K562 (cell line): ENCODE results near the gene SLC2A13. TPM values are rescaled to one million over a fixed set of nuclear protein-coding genes. Genes with fewer than 3 reads are reported as not detected.
"Not testable (repeated sequence)": the region's sequence is repeated elsewhere in the genome, so short reads cannot be mapped to it uniquely, and the experiment has no call there.

Source experiments
- ATAC-seq: fragments of 200-7000 bp; cut with Tn5 transposase; 3 replicates; pipeline ENCODE4 v1.9.1; 2020; ENCODE audit warnings: moderate library complexity
- BruUV-seq: library from RNA; stranded (reverse); fragments of 400-500 nt; replicated peaks from 2 replicates; lab custom pipeline; 2021; lab: Mats Ljungman, UMichigan
- CTCF ChIA-PET: fragments of 300-600 bp; formaldehyde crosslinking; extraction: SDS; loops from one replicate; lab custom pipeline; 2021; ENCODE audit warnings: low intra/inter-chr PET ratio; lab: Yijun Ruan, JAX
- POLR2A ChIA-PET: fragments of 300-600, 350-650 bp; sonication (Branson Sonifier 250); formaldehyde crosslinking; extraction: SDS; loops from one replicate; lab custom pipeline; 2021; ENCODE audit warnings: antibody characterized with exemption, inconsistent platforms; lab: Yijun Ruan, JAX
- DNase-seq, 4 experiments: peaks; one replicate each; pipeline versions ENCODE4 v3.0.0 to v3.0.0-alpha.2; 2011 to 2018; ENCODE audit warnings: low spot score in 3 of 4, mixed read lengths in 3 of 4; ENCODE audit errors: extremely low read depth in 1 of 4
- FAIRE-seq: peaks from 2 replicates; lab custom pipeline; 2011; peaks lifted over from hg19 to GRCh38; lab: Jason Lieb, UNC
- H2AFZ ChIP-seq: 2 replicates; pipeline ENCODE4 v1.6.0; 2011; ENCODE audit warnings: low read depth, low read length, control low read depth, inconsistent platforms
- H3K27ac ChIP-seq: fragments of 200-600 bp; 3 replicates; pipeline ENCODE4 v1.8.0; 2011; ENCODE audit warnings: low read depth, mild to moderate bottlenecking, control low read depth, inconsistent platforms, low read length, moderate library complexity, mixed read lengths; ENCODE audit errors: extremely low read depth
- H3K27me3 ChIP-seq, 2 experiments: fragments of 300-600 bp in 1 of 2; 2 replicates in 1 of 2; 3 replicates in 1 of 2; pipeline versions ENCODE4 v1.6.0 to v1.8.0; 2011; ENCODE audit warnings: inconsistent platforms in 2 of 2, low read length in 2 of 2, mild to moderate bottlenecking in 1 of 2, mixed read lengths in 1 of 2, moderate library complexity in 1 of 2; ENCODE audit not compliant: control insufficient read depth in 2 of 2, insufficient read depth in 2 of 2
- H3K36me3 ChIP-seq: fragments of 300-600 bp; 3 replicates; pipeline ENCODE4 v1.8.0; 2011; ENCODE audit warnings: mild to moderate bottlenecking, low read length, inconsistent platforms; ENCODE audit not compliant: control insufficient read depth, insufficient read depth
- H3K4me1 ChIP-seq, 2 experiments: fragments of 200-600 bp in 1 of 2; replicated peaks in 1 of 2; 2 replicates in 1 of 2; 3 replicates in 1 of 2; pipeline versions ENCODE4 v1.5.1 to v1.8.0; 2011; ENCODE audit warnings: inconsistent platforms in 2 of 2, low read length in 2 of 2, mild to moderate bottlenecking in 1 of 2, mixed read lengths in 1 of 2, moderate library complexity in 1 of 2; ENCODE audit not compliant: control insufficient read depth in 2 of 2, insufficient read depth in 2 of 2
- H3K4me2 ChIP-seq: 2 replicates; pipeline ENCODE4 v1.6.1; 2011; ENCODE audit warnings: low read length, control low read depth, inconsistent platforms, mixed read lengths; ENCODE audit not compliant: insufficient read depth
- H3K4me3 ChIP-seq: fragments of 200-600 bp; sonication (generic), shearing (Covaris generic); 2 replicates; pipeline ENCODE4 v1.5.1; 2016; ENCODE audit warnings: control low read depth, inconsistent platforms
- H3K79me2 ChIP-seq: fragments of 200-600 bp; 3 replicates; pipeline ENCODE4 v1.8.0; 2011; ENCODE audit warnings: low read length, inconsistent platforms; ENCODE audit not compliant: control insufficient read depth, insufficient read depth
- H3K9ac ChIP-seq, 2 experiments: 2 replicates each; pipeline versions ENCODE4 v1.6.0 to v1.6.1; 2011; ENCODE audit warnings: low read depth in 2 of 2, low read length in 2 of 2, control low read depth in 1 of 2, inconsistent platforms in 1 of 2, mild to moderate bottlenecking in 1 of 2, mixed read lengths in 1 of 2; ENCODE audit not compliant: insufficient read depth in 1 of 2
- H3K9me1 ChIP-seq: one replicate; pipeline ENCODE4 v1.6.0; 2011; ENCODE audit warnings: inconsistent platforms, mild to moderate bottlenecking, low read length, moderate library complexity; ENCODE audit not compliant: control insufficient read depth, insufficient read depth
- H3K9me3 ChIP-seq: replicated peaks from 2 replicates; pipeline ENCODE4 v1.5.1; 2011; ENCODE audit warnings: low read depth, low read length, inconsistent platforms; ENCODE audit not compliant: control insufficient read depth, insufficient read depth
- H4K20me1 ChIP-seq: replicated peaks from 2 replicates; pipeline ENCODE4 v1.6.1; 2011; ENCODE audit warnings: low read length, inconsistent platforms, mixed read lengths; ENCODE audit not compliant: control insufficient read depth, insufficient read depth
- ASH1L ChIP-seq: fragments of 450-650 bp; IDR thresholded peaks from 2 replicates; pipeline ENCODE4 v1.6.1; 2018; ENCODE audit warnings: borderline replicate concordance, mild to moderate bottlenecking, low read depth; ENCODE audit not compliant: partially characterized antibody
- CEBPB ChIP-seq: fragments of 450-650 bp; IDR thresholded peaks from 2 replicates; pipeline ENCODE4 v1.6.1; 2016; ENCODE audit warnings: missing genetic modification characterization, missing compliant biosample characterization
- SMAD3 ChIP-seq: fragments of 450-650 bp; formaldehyde crosslinking; conservative IDR thresholded peaks from 2 replicates; pipeline ENCODE4 v1.4.0; 2020; ENCODE audit warnings: mild to moderate bottlenecking
- TAF9B ChIP-seq: fragments of 450-650 bp; IDR thresholded peaks from 2 replicates; pipeline ENCODE4 v1.6.1; 2018; ENCODE audit warnings: mild to moderate bottlenecking; ENCODE audit not compliant: partially characterized antibody
- TGIF2 ChIP-seq: sonication (generic); formaldehyde crosslinking; IDR thresholded peaks from 2 replicates; pipeline ENCODE4 v1.8.1; 2022; ENCODE audit warnings: mild to moderate bottlenecking, missing genetic modification reagents, moderate library complexity
- WGBS: fragments of 100-300 bp; shearing (Covaris generic); methylation state at CpG from one replicate; pipeline ENCODE4 v1.1.6; 2016; ENCODE audit warnings: low coverage, mixed read lengths; ENCODE audit not compliant: insufficient coverage; ENCODE audit errors: missing lambda C conversion rate; 5-methylcytosine and 5-hydroxymethylcytosine counted together
- in situ Hi-C: fragments of 300-500 bp; cut with MboI; formaldehyde crosslinking; loops from 4 replicates; pipeline ENCODE4 v1.15.0; 2018; ENCODE audit warnings: inconsistent platforms, mixed read lengths
- intact Hi-C: fragments of 100-400 bp; cut with micrococcal nuclease; formaldehyde crosslinking; loops from 2 replicates; pipeline ENCODE4 v1.14.2; 2022
- polyA plus RNA-seq, 8 experiments: library from polyadenylated mRNA; depleted of rRNA in 4 of 8; stranded (reverse) in 5 of 8; unstranded in 3 of 8; fragments of >200 nt; fragmentation: Nextera tagmentation in 2 of 8; fragmentation: Illumina TruSeq in 1 of 8; extraction: Ambion mirVana in 2 of 8; extraction: Trizol in 1 of 8; gene quantifications; 2 replicates each; pipeline versions ENCODE4 v1.2.1 to v1.2.3, GENCODE V29; 2011 to 2014; ENCODE audit warnings: inconsistent platforms in 1 of 8, missing spikeins in 1 of 8
- total RNA-seq, 7 experiments: library from RNA; depleted of rRNA in 6 of 7; stranded (reverse); fragments of >200 nt in 6 of 7; fragmentation: Illumina TruSeq in 2 of 7; extraction: Trizol in 2 of 7; gene quantifications; 2 replicates each; pipeline versions ENCODE4 v1.2.1 to v1.2.3, GENCODE V29; 2011 to 2021; ENCODE audit warnings: low replicate concordance in 1 of 7

The SLC2A13 gene
- total and polyA plus RNA-seq, 9 of the 15 experiments (the other 6 are each of a cell fraction or from before 2014, with no cell fraction given), result 1.7 to 12.4 (median 9.0) TPM

DNA sequence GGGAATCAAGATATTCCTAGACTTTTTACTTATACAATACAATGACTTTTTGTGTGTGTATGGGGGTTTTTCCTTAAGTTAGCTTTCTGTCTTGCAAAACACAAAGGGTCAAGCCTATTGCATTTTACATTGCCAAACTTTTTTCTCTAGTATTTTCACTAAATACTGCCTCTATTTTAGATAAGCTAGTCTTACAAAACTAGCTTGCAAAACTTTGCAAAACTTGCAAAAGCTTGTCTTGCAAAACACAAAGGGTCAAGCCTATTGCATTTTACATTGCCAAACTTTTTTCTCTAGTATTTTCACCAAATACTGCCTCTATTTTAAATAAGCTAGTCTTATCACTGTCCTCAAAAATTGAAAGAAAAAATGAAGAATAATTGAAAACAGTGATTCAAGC is 183.3 kb downstream of the SLC2A13 start:
- H3K4me1 ChIP-seq, ATAC-seq, DNase-seq, H3K9me3 ChIP-seq, H3K9ac ChIP-seq, H3K27ac ChIP-seq, H4K20me1 ChIP-seq, BruUV-seq, CTCF ChIA-PET, H3K27me3 ChIP-seq, in situ Hi-C loops, intact Hi-C loops, H3K9me1 ChIP-seq, FAIRE-seq, H2AFZ ChIP-seq, H3K4me2 ChIP-seq, H3K79me2 ChIP-seq, H3K36me3 ChIP-seq, H3K4me3 ChIP-seq: not testable (repeated sequence)
- POLR2A ChIA-PET, result interaction anchor here (1.7 kb wide), 1 partner anchor 11 kb away, joined by 4 read pairs; no protein-coding TSS in a partner anchor
- 0 out of 2 replicates have a peak, but pooled peaks have one; percentile 21 for TF ChIP-seq CEBPB (tag)

DNA sequence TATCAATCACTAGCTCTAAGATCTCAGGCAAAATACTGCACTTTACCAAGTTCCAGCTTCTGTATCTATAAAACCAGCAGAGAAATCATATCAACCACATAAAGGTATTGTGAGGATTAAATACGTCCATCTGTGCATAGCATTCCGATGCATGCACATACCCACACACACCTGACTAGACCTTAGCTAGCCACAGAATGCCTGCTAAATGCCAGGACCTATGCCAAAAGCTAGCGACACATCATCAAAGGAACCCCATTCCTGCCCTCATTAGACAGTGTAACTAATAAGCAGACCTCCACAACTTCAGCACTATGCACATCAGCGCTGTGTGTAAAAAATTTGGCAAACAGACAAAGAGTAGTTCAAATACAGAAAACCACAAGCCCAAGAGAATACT is 185.2 kb downstream of the SLC2A13 start:
- H3K9ac ChIP-seq, result no peak overlapping the region
- no peaks in the 10 kb centered on the region for H3K4me1 ChIP-seq
- no peak overlapping the region for H2AFZ ChIP-seq
- TF ChIP-seq TAF9B (no peak), ASH1L (no peak), SMAD3 (CRISPR knock-in tag) (no peak), TGIF2 (CRISPR knock-in tag) (no peak)
- TF ChIP-seq, all 486 proteins: peak for 0
- in situ Hi-C loops (no loop called here), intact Hi-C loops (no loop called here)
- POLR2A ChIA-PET, result no interaction called here
- Histone ChIP-seq H3K36me3 (no peaks in the 10 kb centered on the region), H3K9me3 (no peaks in the 10 kb centered on the region), H4K20me1 (no peaks in the 10 kb centered on the region), H3K79me2 (no peaks in the 10 kb centered on the region), H3K4me3 (no peak overlapping the region), H3K27me3 (no peaks in the 10 kb centered on the region), H3K4me2 (no peak overlapping the region), H3K9me1 (no peaks in the 10 kb centered on the region), H3K27ac (no peak overlapping the region)
- FAIRE-seq (no peak), ATAC-seq (no peak), DNase-seq (no peak)
- BruUV-seq, result no TSS peak
- CTCF ChIA-PET, result no interaction called here
- WGBS, result 69% methylated on average over 4 of the region's 4 CpGs
